ENCODE data around the gene MYO5B. TPM values are rescaled to one million over a fixed set of nuclear protein-coding genes. Genes with fewer than 3 reads are reported as not detected.

MYO5B gene
- total RNA-seq, 4 donors from 2014 or later = 0.63 to 31.0 (median 13.0) TPM

GRCh38 chr18:50163505-50163904 lies 31.4 kb downstream of the MYO5B start:
- no peak for ATAC-seq (ENCODE audit: low FRiP score)
- no peak for DNase-seq (ENCODE audit: low spot score)
- TF ChIP-seq, protein P1, sequence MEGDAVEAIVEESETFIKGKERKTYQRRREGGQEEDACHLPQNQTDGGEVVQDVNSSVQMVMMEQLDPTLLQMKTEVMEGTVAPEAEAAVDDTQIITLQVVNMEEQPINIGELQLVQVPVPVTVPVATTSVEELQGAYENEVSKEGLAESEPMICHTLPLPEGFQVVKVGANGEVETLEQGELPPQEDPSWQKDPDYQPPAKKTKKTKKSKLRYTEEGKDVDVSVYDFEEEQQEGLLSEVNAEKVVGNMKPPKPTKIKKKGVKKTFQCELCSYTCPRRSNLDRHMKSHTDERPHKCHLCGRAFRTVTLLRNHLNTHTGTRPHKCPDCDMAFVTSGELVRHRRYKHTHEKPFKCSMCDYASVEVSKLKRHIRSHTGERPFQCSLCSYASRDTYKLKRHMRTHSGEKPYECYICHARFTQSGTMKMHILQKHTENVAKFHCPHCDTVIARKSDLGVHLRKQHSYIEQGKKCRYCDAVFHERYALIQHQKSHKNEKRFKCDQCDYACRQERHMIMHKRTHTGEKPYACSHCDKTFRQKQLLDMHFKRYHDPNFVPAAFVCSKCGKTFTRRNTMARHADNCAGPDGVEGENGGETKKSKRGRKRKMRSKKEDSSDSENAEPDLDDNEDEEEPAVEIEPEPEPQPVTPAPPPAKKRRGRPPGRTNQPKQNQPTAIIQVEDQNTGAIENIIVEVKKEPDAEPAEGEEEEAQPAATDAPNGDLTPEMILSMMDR (IDR thresholded peaks at IDR 0.05) = no peak

- peak; percentile 55 for ATAC-seq (ENCODE audit: low FRiP score)
- DNase-seq (ENCODE audit: low spot score) = no peak
- TF ChIP-seq, protein P1 (IDR thresholded peaks at IDR 0.05) = no peak
Measured at GRCh38 chr18:50162486-50163304, 32.3 kb downstream of the MYO5B start.

GRCh38 chr18:50161597-50162205 lies 33.2 kb downstream of the MYO5B start:
- TF ChIP-seq, protein P1 (IDR thresholded peaks at IDR 0.05) = no peak
- DNase-seq (ENCODE audit: low spot score) (no peak), ATAC-seq (ENCODE audit: low FRiP score) (peak; percentile 43)

DNA sequence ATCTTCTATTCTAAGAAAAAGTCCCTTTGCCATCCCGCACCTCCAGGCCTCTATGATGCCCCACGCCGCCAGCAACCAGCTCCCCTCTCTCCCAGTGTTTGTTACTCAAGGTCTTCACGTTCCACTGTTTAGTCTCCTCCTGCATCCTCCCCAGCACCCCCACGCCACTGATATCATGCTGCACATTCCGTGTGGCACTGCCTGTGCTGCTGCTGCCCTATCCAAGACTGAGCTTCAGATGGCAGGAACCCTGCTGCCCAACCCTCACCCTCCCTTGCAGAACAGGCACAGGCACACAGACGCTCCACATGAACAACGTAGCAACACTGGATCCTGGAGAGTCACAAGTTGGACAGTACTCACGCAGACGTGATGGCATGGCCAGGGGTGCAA lies 35.3 kb downstream of the MYO5B start:
- DNase-seq (ENCODE audit: low spot score) (no peak), ATAC-seq (ENCODE audit: low FRiP score) (no peak)
- TF ChIP-seq, protein P1 (IDR thresholded peaks at IDR 0.05) = no peak

- TF ChIP-seq, protein P1 (IDR thresholded peaks at IDR 0.05) = no peak
- ATAC-seq (ENCODE audit: low FRiP score) (no peak), DNase-seq (ENCODE audit: low spot score) (no peak)
Measured at GRCh38 chr18:50158866-50159653, 35.9 kb downstream of the MYO5B start.

DNA sequence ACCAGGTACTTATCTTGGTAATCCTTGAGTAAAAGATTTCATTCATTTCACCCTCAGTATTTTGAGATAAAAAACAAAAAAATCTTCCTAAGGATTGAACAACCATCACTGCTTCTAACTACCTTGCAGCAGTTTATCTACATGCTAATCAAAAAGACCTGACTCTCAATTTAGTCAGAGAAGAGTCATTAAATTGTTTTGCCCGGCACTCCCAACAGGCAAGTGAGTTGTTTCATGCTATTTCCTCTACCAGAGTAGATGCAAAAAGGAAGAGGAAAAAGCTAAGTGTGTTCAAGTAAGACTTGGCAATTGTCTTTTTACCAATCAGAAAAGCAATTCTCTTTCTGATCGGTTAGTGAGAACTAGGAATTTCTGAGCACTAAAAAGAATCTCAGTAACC lies 39.5 kb downstream of the MYO5B start:
- DNase-seq (ENCODE audit: low spot score) (no peak), ATAC-seq (ENCODE audit: low FRiP score) (no peak)
- TF ChIP-seq, protein P1 (IDR thresholded peaks at IDR 0.05) = no peak

Data from omental fat pad (tissue), 4 donors.